WI38 (cell line): Measurements from ENCODE around the gene CERK.

Experiments
- H3K4me3 ChIP-seq: 2 replicates; pipeline ENCODE4 v1.5.1; 2011; ENCODE audit warnings: low read depth, mild to moderate bottlenecking, control low read depth, low read length
- TF ChIP-seq, protein P1 (sequence below): IDR thresholded peaks from 2 replicates; pipeline ENCODE4 v1.5.1; 2012; ENCODE audit warnings: low read depth, mild to moderate bottlenecking, control low read depth, low read length

The CERK gene

DNA sequence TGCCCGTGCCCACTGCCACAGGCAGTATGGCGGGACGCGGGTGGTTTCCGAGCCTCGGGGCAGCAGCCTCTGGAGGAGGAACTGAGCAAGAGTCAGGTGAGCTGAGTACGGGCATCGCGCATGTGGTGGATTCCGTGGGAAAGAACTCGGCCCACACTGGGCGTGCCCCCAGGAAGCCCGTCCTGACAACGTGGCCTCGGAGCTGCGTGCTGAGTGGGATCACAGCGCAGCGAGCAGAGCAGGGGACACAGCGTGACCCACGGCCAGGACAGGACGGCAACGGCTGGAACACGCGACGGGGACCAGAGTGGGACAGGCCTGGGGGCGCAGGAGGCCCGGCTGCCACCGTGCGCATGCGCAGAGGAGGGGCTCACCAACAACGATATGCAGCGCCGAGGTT lies 36.8 kb downstream of the CERK start:
- H3K4me3 ChIP-seq, result no peak overlapping the region
- TF ChIP-seq, protein P1, sequence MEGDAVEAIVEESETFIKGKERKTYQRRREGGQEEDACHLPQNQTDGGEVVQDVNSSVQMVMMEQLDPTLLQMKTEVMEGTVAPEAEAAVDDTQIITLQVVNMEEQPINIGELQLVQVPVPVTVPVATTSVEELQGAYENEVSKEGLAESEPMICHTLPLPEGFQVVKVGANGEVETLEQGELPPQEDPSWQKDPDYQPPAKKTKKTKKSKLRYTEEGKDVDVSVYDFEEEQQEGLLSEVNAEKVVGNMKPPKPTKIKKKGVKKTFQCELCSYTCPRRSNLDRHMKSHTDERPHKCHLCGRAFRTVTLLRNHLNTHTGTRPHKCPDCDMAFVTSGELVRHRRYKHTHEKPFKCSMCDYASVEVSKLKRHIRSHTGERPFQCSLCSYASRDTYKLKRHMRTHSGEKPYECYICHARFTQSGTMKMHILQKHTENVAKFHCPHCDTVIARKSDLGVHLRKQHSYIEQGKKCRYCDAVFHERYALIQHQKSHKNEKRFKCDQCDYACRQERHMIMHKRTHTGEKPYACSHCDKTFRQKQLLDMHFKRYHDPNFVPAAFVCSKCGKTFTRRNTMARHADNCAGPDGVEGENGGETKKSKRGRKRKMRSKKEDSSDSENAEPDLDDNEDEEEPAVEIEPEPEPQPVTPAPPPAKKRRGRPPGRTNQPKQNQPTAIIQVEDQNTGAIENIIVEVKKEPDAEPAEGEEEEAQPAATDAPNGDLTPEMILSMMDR, result no peak

DNA sequence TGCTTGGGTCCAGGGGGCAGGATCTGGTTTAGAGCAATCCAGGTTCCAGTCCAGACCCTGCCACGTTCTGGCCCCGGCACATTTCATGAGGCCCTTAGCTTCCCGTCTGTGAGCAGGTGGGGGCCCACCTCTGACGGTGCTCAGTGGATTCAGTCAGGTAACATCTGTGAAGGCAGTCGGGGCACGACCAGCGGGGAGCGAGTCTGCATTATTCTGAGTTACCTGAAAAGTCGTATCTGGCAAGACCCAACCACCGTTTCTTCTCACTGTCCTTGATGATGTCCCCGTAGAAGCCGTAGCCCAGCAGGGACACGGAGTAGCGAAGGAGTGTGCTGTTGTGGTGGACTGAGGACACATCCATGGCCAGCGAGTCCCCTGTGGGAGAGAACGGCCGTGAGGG lies 39.0 kb downstream of the CERK start:
- no peak overlapping the region for H3K4me3 ChIP-seq
- TF ChIP-seq, protein P1, result no peak

DNA sequence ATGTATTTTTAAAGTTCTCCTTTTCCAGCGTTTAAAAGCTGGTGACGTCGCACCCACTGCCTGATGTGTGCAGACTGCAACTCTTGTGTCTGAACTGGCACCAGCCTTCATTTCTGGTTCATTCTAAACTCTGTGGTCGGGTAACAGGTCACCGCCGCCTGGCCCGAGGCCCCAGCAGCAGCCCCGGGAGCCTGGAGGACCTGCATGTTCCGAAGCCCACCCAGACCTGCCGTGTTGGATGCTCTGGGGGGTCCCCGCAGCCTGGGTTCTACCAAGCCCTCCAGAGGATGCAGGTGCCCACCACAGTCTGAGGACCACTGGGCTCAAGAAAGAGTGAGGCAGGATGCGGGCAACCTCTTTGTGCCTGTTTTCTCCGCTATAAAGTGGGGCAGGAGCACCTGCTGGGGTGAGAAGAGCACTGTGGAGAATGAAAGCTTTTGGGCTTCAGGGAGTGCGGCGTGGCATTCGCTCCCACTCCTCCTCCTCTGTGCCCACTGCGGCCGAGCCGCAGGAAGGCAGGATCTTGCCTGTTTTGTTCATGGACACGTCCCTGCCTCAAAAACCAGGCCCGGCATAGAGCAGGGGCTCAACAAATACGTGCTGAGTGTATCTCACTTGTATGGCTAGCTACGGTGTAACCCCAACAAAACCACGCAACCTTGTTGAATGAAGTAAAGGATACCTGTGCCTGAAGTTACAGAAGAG lies 40.1 kb downstream of the CERK start:
- no peak overlapping the region for H3K4me3 ChIP-seq
- TF ChIP-seq, protein P1, result no peak

DNA sequence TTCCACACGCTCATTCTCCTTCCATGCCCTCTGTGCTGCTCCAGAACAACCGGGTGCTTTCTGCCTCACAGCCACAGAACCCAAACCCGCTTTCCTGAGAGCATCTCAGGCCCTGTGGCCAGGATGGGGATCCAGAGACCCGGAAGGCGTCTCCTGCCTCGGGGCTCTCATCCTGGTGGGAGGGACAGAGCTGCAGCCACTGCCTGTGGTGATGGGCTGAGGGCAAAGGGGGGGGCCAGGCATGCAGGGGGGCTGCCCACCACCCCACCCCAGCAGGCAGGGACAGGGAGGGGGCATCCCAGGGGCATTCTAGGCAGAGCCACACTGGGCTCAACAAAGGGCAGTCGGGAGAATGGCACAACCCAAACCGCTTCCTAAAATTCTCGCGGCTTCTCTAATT lies 41.4 kb downstream of the CERK start:
- TF ChIP-seq, protein P1, result no peak
- H3K4me3 ChIP-seq, result no peak overlapping the region

DNA sequence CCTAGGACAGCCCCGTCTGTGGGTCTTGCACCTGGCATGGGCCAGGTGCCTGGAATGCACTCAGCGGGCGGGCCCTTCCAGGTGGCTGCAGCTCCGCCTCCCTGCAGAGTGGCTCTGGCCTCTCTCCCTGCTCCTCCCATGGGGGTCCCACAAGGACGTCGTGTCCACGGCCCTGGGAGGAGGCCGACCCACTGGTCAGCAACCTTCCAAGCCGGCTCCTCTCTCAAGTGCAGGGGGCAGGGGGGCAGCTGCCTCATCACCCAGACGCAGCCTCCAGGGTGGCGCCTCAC lies 41.9 kb downstream of the CERK start:
- no peak overlapping the region for H3K4me3 ChIP-seq
- TF ChIP-seq, protein P1, result no peak

DNA sequence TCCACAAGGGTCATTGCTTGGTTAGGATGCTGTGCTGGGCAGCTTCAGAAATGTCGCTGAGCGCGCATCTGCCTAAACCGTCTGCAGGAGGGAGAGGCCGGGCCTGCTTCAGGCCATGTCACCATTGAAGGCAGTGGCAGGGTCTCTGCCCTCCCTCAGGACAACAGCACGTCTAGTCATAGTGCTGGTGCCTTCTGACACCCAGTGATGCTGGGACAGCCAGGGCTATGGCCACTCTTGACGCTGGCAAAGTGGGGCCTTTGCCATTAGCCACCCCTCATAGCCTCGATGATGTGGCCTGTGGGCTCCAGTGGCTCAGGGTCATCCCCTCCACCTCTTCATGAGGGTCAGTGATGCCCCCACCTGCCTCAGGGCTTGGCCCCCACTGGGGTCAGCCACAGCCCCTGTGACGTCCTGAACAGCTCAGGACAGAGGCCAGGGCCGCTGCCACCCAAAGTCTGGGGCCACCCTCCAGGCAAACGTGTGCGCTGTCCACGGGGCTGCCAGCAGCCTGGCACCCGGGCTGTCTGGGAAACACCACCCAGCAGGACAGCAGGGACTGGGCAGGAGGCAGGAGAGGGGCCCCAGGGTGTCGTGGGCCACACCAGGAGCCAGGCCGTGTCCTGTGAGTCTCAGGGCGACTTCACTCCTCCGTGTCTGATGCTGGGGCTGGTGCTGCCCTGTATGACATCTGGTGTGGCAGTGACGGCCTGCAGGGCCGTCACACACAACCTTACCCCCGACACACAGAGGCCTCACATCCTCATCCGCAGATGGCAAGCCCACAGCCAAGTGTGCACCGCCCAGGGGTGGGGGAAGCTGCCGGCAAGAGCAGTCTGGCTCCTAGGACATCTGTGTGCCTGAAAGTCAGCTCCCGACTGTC lies 42.5 kb downstream of the CERK start:
- TF ChIP-seq, protein P1, result no peak
- H3K4me3 ChIP-seq, result no peak overlapping the region
